Transverse colon (tissue), 4 donors: ENCODE data around the gene PDE4D. TPM values are rescaled to one million over a fixed set of nuclear protein-coding genes. Genes with fewer than 3 reads are reported as not detected.

Experiments used
- DNase-seq: peaks from one replicate; pipeline ENCODE4 v3.0.0-alpha.2; 2019
- H3K27ac ChIP-seq, 4 donors: fragments of 200-600 bp; sonication (generic); 2 replicates each; pipeline ENCODE4 v1.5.1; 2016 to 2018; ENCODE audit warnings: inconsistent platforms in 4 of 4
- H3K27me3 ChIP-seq: fragments of 200-600 bp; sonication (generic); 2 replicates; pipeline ENCODE4 v1.5.1; 2017; ENCODE audit warnings: inconsistent platforms
- H3K36me3 ChIP-seq, 4 donors: fragments of 200-600 bp; sonication (generic); 2 replicates each; pipeline ENCODE4 v1.5.1; 2017 to 2019; ENCODE audit warnings: inconsistent platforms in 4 of 4
- H3K4me1 ChIP-seq, 4 donors: fragments of 200-600 bp; sonication (generic); 2 replicates each; pipeline ENCODE4 v1.5.1; 2017 to 2020; ENCODE audit warnings: inconsistent platforms in 4 of 4
- H3K4me3 ChIP-seq, 4 donors: fragments of 200-600 bp; sonication (generic); 1 replicate in 1 of 4; 2 replicates in 3 of 4; pipeline versions ENCODE4 v1.5.1 to v1.6.1; 2017 to 2019; ENCODE audit warnings: inconsistent platforms in 4 of 4
- H3K9me3 ChIP-seq, 2 donors: fragments of 200-600 bp; sonication (generic); 2 replicates each; pipeline ENCODE4 v1.5.1; 2017 to 2019; ENCODE audit warnings: inconsistent platforms in 2 of 2
- EP300 ChIP-seq: sonication (generic); formaldehyde crosslinking; IDR thresholded peaks from one replicate; pipeline ENCODE4 v1.6.1; 2017; ENCODE audit warnings: antibody characterized with exemption, low read depth
- POLR2A ChIP-seq: fragments of 450-650 bp; IDR thresholded peaks from one replicate; pipeline ENCODE4 v1.6.1; 2016; ENCODE audit warnings: antibody characterized with exemption, mild to moderate bottlenecking, moderate library complexity
- POLR2AphosphoS5 ChIP-seq, 3 donors: sonication (generic); formaldehyde crosslinking; IDR thresholded peaks; one replicate each; pipeline ENCODE4 v1.6.1; 2016; ENCODE audit warnings: antibody characterized with exemption in 3 of 3
- WGBS, 2 donors: methylation state at CpG; one replicate each; pipeline ENCODE4 v1.1.5; 2018; ENCODE audit warnings: low coverage in 1 of 2; 5-methylcytosine and 5-hydroxymethylcytosine counted together
- in situ Hi-C, 4 donors: fragments of 200-750 bp; cut with MboI; loops; one replicate each; pipeline versions ENCODE4 v1.15.0 to v1.15.1; 2017; ENCODE audit warnings: low sequenced_read_pairs in 3 of 4, low pct_ligation_motif_present in 1 of 4, low pct_unique_long_range_greater_than_20kb in 1 of 4
- intact Hi-C: fragments of 100-400 bp; cut with DNase I; formaldehyde crosslinking; loops from one replicate; pipeline ENCODE4 v1.15.1; 2023; ENCODE audit warnings: low total_unique reads
- total RNA-seq, 4 donors: library from RNA; depleted of rRNA; stranded (reverse); fragments of >200 nt; gene quantifications; one replicate each; pipeline ENCODE4 v1.1.0, GENCODE V29; 2016
- TF ChIP-seq, protein P1 (sequence below), 5 experiments: fragments of 200-600 bp in 3 of 5; fragments of 450-650 bp in 2 of 5; sonication (generic) in 3 of 5; IDR thresholded peaks; 1 replicate in 2 of 5; 2 replicates in 3 of 5; pipeline ENCODE4 v1.5.1; 2016 to 2017; ENCODE audit warnings: antibody characterized with exemption in 5 of 5, inconsistent platforms in 3 of 5, mild to moderate bottlenecking in 2 of 5, moderate library complexity in 1 of 5

Gene PDE4D
- total RNA-seq, 4 donors from 2014 or later = 47.0 to 302 (median 73.6) TPM

DNA sequence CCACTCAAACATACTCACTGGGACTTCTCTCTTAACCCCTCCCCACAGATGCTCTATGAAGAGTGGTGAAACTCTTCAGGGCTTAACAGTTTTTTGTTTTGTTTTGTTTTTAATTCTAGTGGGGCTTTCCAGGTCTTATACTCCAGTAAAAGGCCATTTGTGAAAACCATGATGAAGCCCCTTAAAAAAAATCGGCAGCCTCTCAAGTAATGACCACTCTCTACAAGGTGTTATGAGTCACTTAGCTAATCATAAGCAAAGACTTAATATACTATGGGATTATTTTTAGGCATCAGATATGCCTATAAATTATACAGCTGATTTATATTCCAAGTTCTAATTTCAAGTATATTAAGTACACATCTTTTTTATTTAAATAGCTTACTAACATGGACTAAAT lies 702.8 kb downstream of the PDE4D start:
- Histone ChIP-seq H3K4me3 (no peak overlapping the region), H3K36me3 (no peaks in the 10 kb centered on the region), H3K27me3 (no peaks in the 10 kb centered on the region), H3K9me3 (no peaks in the 10 kb centered on the region), H3K27ac (peak overlapping the region in 2 of 4 donors; percentile 59 to 74), H3K4me1 (peaks cover 0 to 27% (median 6%) of the 10 kb centered on the region in 4 donors)
- TF ChIP-seq, protein P1, sequence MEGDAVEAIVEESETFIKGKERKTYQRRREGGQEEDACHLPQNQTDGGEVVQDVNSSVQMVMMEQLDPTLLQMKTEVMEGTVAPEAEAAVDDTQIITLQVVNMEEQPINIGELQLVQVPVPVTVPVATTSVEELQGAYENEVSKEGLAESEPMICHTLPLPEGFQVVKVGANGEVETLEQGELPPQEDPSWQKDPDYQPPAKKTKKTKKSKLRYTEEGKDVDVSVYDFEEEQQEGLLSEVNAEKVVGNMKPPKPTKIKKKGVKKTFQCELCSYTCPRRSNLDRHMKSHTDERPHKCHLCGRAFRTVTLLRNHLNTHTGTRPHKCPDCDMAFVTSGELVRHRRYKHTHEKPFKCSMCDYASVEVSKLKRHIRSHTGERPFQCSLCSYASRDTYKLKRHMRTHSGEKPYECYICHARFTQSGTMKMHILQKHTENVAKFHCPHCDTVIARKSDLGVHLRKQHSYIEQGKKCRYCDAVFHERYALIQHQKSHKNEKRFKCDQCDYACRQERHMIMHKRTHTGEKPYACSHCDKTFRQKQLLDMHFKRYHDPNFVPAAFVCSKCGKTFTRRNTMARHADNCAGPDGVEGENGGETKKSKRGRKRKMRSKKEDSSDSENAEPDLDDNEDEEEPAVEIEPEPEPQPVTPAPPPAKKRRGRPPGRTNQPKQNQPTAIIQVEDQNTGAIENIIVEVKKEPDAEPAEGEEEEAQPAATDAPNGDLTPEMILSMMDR (IDR thresholded peaks at IDR 0.05) = no peak
- TF ChIP-seq POLR2AphosphoS5 (IDR thresholded peaks at IDR 0.05) (no peak), POLR2A (no peak), EP300 (no peak)
- in situ Hi-C loops (loop anchor here (5.0 to 25.0 kb wide), 6 partner anchors 184 to 597 kb away; no protein-coding TSS in a partner anchor), intact Hi-C loops (loop anchor here (5.0 kb wide), 1 partner anchor 172 kb away; no protein-coding TSS in a partner anchor)
- DNase-seq = no peak
- 50 to 67% methylated on average over 1 of the region's 1 CpG for WGBS, 2 donors

DNA sequence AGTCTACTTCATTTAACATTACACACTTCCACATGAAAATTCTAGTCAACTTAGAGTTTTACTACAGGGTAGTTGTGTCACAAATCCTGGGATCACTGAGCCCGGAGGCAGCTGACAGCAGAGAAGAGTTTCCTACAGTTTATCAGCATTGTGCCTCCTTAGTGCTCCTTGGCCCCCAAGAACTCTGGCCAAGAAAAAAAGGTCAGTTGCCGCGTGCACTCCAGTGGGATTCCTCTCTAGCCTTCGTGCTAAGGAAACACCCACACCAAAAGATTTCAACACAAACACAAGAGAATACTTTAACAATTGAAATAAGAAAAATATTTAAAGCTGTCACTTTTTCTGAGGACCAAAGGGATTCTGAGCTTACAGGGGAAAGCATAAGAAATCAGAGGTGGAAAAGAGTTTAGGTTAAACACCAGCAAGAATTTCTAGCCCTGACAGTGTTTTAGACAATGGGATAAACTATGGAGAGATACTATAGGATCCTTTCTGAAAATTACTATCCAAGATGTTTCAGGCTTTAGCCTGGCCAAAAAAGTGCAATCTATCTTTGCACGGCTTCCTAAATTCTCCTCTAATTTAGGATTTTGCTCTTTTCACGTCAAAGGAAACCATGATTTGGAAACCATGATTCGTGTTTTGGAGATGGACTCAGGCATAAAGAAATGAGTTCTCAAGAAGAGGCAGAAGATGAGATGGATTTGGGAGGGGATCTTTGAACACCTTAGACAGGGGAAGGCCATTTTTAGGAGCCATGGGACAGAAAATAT lies 703.9 kb downstream of the PDE4D start:
- in situ Hi-C loops = loop anchor here (5.0 to 25.0 kb wide), 6 partner anchors 185 to 598 kb away; no protein-coding TSS in a partner anchor
- WGBS, 2 donors = 65 to 67% methylated on average over 7 of the region's 7 CpGs

DNA sequence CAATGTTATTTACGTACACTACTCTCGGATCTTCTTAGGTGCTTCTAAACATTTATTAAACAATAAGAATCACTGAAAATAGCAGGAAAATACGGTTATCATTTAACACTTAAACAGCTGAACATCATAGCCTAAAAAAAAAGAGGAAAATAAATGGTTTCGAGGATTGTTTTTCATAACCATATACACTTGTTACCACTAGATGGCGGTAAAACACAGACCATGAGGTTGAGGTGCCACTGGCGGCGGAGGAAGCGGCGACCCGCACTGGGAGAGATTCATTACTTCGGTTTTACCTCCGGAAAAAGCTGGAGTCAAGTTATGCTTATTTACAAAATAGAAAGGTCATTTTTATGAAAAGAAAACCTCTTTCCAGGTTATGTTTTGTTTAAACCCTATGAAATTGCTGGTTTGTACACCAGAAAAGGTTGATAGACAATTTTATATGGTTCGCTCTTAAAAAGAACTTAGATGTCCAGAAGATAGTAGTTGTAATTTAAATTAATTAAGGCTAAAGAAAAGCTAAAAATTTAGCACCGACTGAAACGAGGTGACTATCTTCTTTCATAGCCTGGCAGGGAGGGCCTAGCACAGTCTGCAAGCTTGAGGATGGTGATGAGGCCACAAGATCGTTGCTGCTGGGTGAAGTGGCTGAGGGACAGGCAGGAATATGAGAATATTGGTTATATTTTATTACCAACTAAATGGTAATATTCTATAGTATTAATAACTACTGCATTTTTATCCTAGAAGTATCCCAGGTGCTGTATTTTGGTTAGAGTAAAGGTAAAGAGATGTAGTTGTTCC lies 704.9 kb downstream of the PDE4D start:
- H3K4me3 ChIP-seq = peak overlapping the region in 1 of 4 donors; percentile 28
- peaks cover 0 to 27% (median 6%) of the 10 kb centered on the region in 4 donors for H3K4me1 ChIP-seq
- TF ChIP-seq, protein P1 (IDR thresholded peaks at IDR 0.05) = peak; percentile 71 to 95 (median 87)
- TF ChIP-seq POLR2AphosphoS5 (IDR thresholded peaks at IDR 0.05) (peak in 1 of 3 donors; percentile 34), EP300 (no peak), POLR2A (no peak)
- in situ Hi-C loops (loop anchor here in 3 of 4 donors (25.0 kb wide), 4 partner anchors 324 to 599 kb away; no protein-coding TSS in a partner anchor), intact Hi-C loops (loop anchor here (5.0 to 10.0 kb wide), 2 partner anchors 194 to 606 kb away; no protein-coding TSS in a partner anchor)
- H3K27me3 ChIP-seq = no peaks in the 10 kb centered on the region
- WGBS, 2 donors = 18 to 21% methylated on average over 16 of the region's 16 CpGs
- no peaks in the 10 kb centered on the region for H3K9me3 ChIP-seq
- peak; percentile 69 for DNase-seq
- H3K27ac ChIP-seq = peak overlapping the region; percentile 42 to 74 (median 57)
- H3K36me3 ChIP-seq = no peaks in the 10 kb centered on the region

More for the DNA sequence above, 703.9 kb downstream of the PDE4D start:
- intact Hi-C loops = loop anchor here (5.0 to 10.0 kb wide), 3 partner anchors 173 to 605 kb away; no protein-coding TSS in a partner anchor
- Histone ChIP-seq H3K36me3 (no peaks in the 10 kb centered on the region), H3K27me3 (no peaks in the 10 kb centered on the region), H3K4me3 (no peak overlapping the region), H3K27ac (peak overlapping the region; percentile 42 to 74 (median 57)), H3K9me3 (no peaks in the 10 kb centered on the region), H3K4me1 (peaks cover 0 to 27% (median 6%) of the 10 kb centered on the region in 4 donors)
- TF ChIP-seq, protein P1 (IDR thresholded peaks at IDR 0.05) = no peak
- TF ChIP-seq POLR2A (no peak), EP300 (no peak), POLR2AphosphoS5 (IDR thresholded peaks at IDR 0.05) (no peak)
- DNase-seq = no peak
